NCI-H2171 (cell line): ENCODE data around the gene CTNNA2.

Experiments
- DNase-seq: peaks from one replicate; lab custom pipeline; 2025; lab: John Stamatoyannopoulos, UW

The CTNNA2 gene

GRCh38 chr2:80573167-80573566 lies 1060.3 kb downstream of the CTNNA2 start:
- DNase-seq = no peak

DNA sequence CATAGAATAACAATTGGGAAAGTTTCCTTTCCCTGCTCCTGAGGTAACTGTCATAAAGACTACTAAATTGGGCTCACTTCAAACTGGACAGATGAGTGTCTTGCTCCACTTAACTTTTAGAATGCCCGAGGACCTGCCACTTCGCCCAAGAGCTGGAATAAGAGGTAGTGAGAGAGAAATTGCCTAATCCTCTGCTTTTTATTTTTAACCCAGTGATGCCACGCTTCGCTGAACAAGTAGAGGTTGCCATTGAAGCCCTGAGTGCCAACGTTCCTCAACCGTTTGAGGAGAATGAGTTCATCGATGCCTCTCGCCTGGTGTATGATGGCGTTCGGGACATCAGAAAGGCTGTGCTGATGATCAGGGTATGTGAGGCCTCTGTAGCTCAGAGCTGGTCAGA lies 1061.1 kb downstream of the CTNNA2 start:
- no peak for DNase-seq

- no peak for DNase-seq
Measured at GRCh38 chr2:80579756-80580155, 1066.9 kb downstream of the CTNNA2 start.

DNA sequence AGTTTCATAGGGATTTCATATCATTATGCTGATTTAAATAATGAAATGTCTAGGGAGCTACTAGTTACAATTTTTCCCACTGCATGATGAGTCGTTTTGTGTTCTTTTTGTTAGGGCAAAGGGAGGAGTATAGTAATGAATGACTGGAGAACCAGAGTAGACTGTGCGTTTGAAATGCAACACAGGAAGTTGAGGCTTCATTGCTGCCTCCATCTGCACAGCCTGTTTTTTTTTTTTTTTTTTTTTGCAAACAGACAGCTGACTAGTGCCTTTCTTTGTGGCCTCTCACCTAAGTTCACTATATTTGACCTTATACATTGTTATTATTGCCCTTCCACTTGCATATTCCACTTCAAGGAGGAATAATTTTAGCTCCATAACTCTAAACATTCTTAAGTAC lies 1078.4 kb downstream of the CTNNA2 start:
- no peak for DNase-seq

GRCh38 chr2:80592106-80592505 lies 1079.3 kb downstream of the CTNNA2 start:
- DNase-seq = no peak

DNA sequence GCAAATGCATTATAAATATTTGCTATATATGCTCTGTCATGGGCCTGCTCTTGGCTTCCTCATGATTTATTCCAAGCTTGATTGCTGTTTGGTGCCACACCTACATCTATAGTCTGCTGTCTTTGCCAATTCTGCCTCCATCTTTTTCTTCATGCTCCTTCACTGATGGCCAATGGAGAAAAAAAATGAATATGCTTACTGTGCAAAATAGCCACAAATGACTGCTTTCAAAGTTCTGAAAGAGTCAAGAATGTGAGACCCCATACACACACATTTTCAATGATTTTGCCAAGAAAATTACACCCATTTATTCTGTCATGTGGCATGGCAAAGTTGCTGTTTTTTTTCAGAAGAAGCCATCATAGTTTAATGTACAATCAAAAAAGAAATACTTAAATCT lies 1097.3 kb downstream of the CTNNA2 start:
- no peak for DNase-seq

DNA sequence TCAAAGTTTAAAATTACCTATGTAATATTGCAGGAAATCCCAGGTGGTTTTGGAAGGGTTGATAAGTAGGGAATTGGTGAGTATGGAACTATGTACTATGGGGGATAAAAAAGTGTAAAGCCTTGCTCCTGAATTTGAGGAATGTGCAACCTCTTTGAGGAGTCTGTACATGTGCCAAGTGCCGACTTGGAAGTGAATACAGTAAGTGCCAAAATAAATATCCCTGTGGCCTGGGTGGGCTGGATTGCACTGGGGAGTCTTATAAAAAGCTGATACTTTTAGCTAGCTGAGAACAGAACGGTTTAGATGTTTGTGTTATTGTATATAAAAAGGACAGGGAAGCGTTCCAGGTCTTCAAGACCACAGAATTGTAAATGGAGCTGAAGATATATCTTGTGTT lies 1108.8 kb downstream of the CTNNA2 start:
- DNase-seq = no peak

- no peak for DNase-seq
Measured at GRCh38 chr2:80624062-80624461, 1111.2 kb downstream of the CTNNA2 start.

DNA sequence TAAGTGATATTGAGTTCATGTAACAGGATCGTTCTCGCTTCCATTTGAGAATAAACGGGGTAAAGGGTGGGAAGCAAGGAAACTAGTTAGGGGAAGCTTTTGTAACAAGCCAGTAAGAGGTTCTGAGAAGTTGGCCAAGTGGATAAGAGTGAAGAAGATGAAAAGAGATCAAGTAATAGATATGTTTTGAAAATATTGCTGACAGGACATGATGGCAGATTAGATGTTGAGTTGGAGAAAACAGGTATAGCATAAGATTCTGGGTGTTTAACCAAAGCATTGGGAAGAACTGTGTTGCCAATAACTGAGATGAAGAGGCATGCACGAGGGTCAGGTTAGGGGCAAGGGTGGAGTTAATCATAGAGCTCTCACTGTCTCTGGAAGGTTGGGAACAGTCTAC lies 1121.7 kb downstream of the CTNNA2 start:
- no peak for DNase-seq

GRCh38 chr2:80638783-80639182 lies 1125.9 kb downstream of the CTNNA2 start:
- no peak for DNase-seq

DNA sequence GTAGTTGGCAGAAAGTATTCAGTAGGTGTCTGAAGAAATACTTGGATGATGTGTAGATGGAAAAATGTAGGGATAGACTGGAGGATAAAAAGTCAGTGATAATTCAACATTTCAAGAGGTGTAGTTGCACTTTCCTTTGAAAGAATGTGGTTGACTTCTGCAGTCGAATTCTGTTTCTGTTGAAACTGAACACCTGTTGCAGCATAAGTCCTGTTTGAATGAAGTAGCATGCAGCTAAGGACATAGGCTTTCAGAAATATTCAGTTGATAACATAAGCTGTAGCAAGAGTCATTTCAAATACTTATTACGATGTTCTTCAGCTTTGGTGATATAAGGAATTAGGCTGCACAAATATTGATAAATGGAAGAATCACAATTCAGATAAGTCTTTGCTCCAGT lies 1129.6 kb downstream of the CTNNA2 start:
- DNase-seq = no peak

DNA sequence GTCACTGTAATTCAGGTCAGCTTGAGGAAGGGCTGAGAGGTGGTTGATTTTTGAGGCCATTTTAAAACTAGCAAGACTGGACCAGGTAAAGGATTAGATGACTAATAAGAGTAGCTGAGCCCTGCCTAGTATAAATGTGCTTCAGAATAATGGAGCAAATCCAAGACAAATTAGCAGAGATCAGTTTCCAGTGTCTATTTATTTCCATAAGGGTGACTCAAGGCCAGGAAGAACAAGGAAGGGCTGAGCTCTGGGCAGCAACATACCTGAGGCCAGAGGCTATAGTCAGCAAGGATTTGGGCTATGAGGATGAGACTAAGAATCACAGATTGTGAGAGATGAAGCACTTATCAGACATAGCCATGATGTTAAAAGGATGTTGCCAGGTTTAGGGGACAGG lies 1130.7 kb downstream of the CTNNA2 start:
- no peak for DNase-seq

DNA sequence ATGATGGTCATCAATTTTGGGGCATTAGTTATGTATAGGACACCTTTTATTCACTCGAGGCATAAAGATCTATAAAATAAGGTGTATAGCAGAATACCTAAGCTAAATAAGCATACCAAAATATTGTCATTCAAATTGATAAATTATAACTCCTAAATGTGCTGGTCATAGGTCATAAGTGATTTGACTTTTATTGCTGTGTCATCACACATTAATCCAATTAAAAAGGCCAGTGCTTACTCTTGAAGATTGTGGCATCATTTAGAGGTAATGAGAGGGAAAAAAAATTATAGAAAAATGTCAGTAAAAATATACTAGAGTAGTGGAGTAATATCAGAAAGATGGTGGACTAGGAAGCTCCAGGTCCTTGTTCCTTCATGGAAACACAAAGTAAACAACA lies 1138.6 kb downstream of the CTNNA2 start:
- DNase-seq = no peak

- no peak for DNase-seq
Measured at GRCh38 chr2:80655265-80655664, 1142.4 kb downstream of the CTNNA2 start.

DNA sequence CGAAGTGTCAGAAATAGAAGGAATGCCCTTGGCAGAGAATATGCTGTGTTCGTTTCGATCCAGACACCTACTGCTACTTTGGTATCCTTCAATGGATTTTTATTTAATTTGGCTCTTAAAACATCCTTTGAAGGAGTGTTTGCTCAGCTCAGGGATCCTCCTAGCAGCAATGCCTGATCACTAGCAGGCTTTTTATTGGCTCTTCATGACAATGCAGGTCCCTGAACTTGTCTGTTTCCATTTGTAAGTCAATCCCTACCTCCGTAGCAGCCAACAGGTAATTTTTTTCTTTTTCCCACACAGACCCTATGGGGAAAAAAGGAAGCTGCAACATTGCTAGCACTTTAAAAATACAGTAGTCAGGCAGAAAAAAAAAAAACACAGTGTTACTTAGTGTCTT lies 1157.9 kb downstream of the CTNNA2 start:
- no peak for DNase-seq

- no peak for DNase-seq
Measured at GRCh38 chr2:80687524-80687923, 1174.7 kb downstream of the CTNNA2 start.

- DNase-seq = no peak
Measured at GRCh38 chr2:80689106-80689505, 1176.3 kb downstream of the CTNNA2 start.
